NCI-H345 (cell line): ENCODE results near the gene HBQ1.
"Not testable (repeated sequence)": the region's sequence is repeated elsewhere in the genome, so short reads cannot be mapped to it uniquely, and the experiment has no call there.

Experiments
- DNase-seq: peaks from one replicate; lab custom pipeline; 2025; lab: John Stamatoyannopoulos, UW

Gene HBQ1

DNA sequence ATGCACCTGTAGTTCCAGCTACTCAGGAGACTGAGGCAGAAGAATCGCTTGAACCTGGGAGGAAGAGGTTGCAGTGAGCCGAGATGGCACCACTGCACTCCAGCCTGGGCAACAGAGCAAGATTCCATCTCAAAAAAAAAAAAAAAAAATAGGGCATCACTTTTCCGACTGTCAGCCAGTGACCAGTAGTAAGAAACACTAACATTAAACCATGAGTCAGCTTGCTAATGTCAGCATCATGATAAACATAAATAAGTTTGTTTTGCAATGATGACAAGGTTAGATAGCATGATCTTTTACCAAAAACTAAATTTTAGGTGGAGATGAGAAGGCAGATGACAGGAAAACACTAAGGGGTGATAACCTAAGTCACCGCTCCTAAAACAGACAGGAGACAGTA, 29.1 kb downstream of the HBQ1 start:
- not testable (repeated sequence) for DNase-seq

- not testable (repeated sequence) for DNase-seq
These were observed 31.4 kb downstream of the HBQ1 start for GRCh38 chr16:211631-212180.

DNA sequence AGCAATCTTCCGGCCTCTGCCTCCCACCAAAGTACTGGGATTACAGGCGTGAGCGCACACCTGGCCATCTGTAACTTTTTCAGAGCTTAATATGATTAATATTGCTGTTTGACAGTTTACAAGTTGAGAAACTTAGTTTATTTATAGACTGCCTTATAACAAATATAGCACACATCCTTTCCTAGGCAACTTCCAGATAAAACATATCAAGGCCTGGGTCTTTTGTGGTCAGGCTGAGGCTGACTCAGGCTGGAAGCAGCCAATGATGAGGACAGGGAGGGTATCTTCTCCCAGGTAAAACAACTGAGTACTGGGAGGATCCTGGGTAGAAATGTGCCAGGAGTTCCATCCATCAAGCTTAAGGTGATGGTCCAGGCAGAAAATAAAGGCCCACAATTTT, 32.7 kb downstream of the HBQ1 start:
- no peak for DNase-seq

GRCh38 chr16:220021-220420, 39.8 kb downstream of the HBQ1 start:
- no peak for DNase-seq

DNA sequence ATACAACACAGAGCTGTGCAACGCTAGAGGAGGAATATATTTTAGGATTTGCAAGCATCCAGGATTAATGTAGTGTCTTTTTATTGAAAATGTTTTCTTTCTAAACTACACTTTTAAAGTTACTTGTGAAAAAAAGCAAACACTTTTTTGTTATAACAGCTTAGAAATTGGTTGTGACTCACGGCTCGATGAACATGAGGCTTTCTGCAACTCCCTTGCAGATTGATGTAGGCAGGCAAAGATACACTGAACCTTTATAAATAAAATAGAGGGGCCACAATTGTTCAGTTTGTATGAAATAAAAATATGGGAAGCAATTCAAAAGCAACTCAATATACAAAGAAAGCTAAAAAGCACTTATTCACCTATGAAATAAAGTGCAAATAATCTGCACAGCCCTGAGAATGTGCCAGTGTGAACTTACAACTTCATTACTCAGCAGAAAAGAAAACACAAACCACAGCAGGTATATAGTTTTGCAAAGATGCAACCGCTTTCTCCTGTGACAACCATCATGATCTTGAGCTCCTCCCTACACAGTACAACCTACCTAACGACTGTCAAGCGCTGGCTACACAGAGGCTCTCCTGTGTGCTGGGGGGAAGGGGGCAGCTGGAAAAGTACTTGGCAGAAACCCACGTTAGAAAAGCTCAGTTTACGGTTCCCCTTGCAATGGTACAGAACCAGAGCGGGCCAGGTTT, 48.0 kb downstream of the HBQ1 start:
- DNase-seq: peak; percentile 18

- DNase-seq: peak; percentile 92
These were observed 48.8 kb downstream of the HBQ1 start, which contains the start of gene LUC7L for GRCh38 chr16:228852-229730. TSS of gene LUC7L (minus strand) at chr16:229449. CDS start at chr16:229339, 110 bp downstream.

- no peak for DNase-seq
These were observed 49.5 kb downstream of the HBQ1 start for GRCh38 chr16:229731-230281.

DNA sequence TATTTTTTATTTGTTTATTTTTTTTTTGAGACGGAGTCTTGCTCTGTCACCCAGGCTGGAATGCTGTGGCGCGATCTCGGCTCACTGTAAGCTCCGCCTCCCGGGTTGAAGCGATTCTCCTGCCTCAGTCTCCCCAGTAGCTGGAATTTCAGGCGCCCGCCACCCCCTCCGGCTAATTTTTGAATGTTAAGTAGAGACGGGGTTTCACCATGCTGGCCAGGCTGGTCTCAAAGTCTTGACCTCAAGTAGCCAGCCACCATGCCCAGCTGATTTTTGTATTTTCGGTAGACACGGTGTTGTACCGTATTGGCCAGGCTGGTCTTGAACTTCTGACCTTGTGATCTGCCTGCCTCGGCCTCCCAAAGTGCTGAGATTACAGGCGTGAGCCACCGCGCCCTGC, 50.1 kb downstream of the HBQ1 start:
- DNase-seq: not testable (repeated sequence)
